CD4-positive, alpha-beta T cell (primary cell): ENCODE data around the gene PRSS36. TPM values are rescaled to one million over a fixed set of nuclear protein-coding genes. Genes with fewer than 3 reads are reported as not detected.
"Not testable (repeated sequence)": the region's sequence is repeated elsewhere in the genome, so short reads cannot be mapped to it uniquely, and the experiment has no call there.

Experiments used
- ATAC-seq: fragments of 200-7000 bp; cut with Tn5 transposase; one replicate; pipeline ENCODE4 v1.10.0; 2022; ENCODE audit warnings: mild to moderate bottlenecking; ENCODE audit not compliant: poor library complexity
- CTCF ChIA-PET: fragments of 350-600 bp; sonication (Branson Sonifier 250); formaldehyde crosslinking; loops from one replicate; lab custom pipeline; 2021; ENCODE audit warnings: antibody characterized with exemption, inconsistent platforms; lab: Charles Lee
- POLR2A ChIA-PET: fragments of 350-600 bp; sonication (Branson Sonifier 250); formaldehyde crosslinking; loops from one replicate; lab custom pipeline; 2021; ENCODE audit warnings: antibody characterized with exemption, inconsistent platforms; lab: Charles Lee
- DNase-seq, 14 experiments: peaks; one replicate each; pipeline ENCODE4 v3.0.0-alpha.2; 2013 to 2020; ENCODE audit warnings: mixed read lengths in 2 of 14
- H3K27ac ChIP-seq, 2 donors: one replicate each; pipeline versions ENCODE4 v1.5.1 to v1.7.0; 2013; ENCODE audit warnings: low read length in 2 of 2, low read depth in 1 of 2, mild to moderate bottlenecking in 1 of 2
- H3K27me3 ChIP-seq, 2 experiments: 1 replicate in 1 of 2; 2 replicates in 1 of 2; pipeline versions ENCODE4 v1.6.1 to v1.7.0; 2013; ENCODE audit warnings: low read length in 2 of 2, control low read depth in 1 of 2, mild to moderate bottlenecking in 1 of 2, moderate library complexity in 1 of 2; ENCODE audit not compliant: insufficient read depth in 2 of 2, control insufficient read depth in 1 of 2
- H3K36me3 ChIP-seq: one replicate; pipeline ENCODE4 v1.6.1; 2013; ENCODE audit warnings: low read length, control low read depth; ENCODE audit not compliant: insufficient read depth
- H3K4me1 ChIP-seq: one replicate; pipeline ENCODE4 v1.6.1; 2013; ENCODE audit warnings: low read length, control low read depth; ENCODE audit not compliant: insufficient read depth
- H3K4me3 ChIP-seq: one replicate; pipeline ENCODE4 v1.5.1; 2013; ENCODE audit warnings: mild to moderate bottlenecking, low read length, moderate library complexity
- H3K9me3 ChIP-seq, 2 experiments: 1 replicate in 1 of 2; 2 replicates in 1 of 2; pipeline versions ENCODE4 v1.6.1 to v1.7.0; 2013; ENCODE audit warnings: low read length in 2 of 2, mild to moderate bottlenecking in 2 of 2, control low read depth in 1 of 2, moderate library complexity in 1 of 2; ENCODE audit not compliant: control insufficient read depth in 1 of 2, insufficient read depth in 1 of 2
- H3K27ac Mint-ChIP-seq: one replicate; pipeline ENCODE4 v1.8.0; 2020; ENCODE audit warnings: mixed read lengths
- H3K27me3 Mint-ChIP-seq: one replicate; pipeline ENCODE4 v1.8.0; 2021; ENCODE audit warnings: mixed read lengths
- H3K36me3 Mint-ChIP-seq: one replicate; pipeline ENCODE4 v1.8.0; 2021; ENCODE audit warnings: low read depth, mixed read lengths
- H3K4me1 Mint-ChIP-seq: one replicate; pipeline ENCODE4 v1.8.0; 2021; ENCODE audit warnings: low read depth, mixed read lengths
- H3K4me3 Mint-ChIP-seq: one replicate; pipeline ENCODE4 v1.8.0; 2020; ENCODE audit warnings: mild to moderate bottlenecking, mixed read lengths
- H3K9me3 Mint-ChIP-seq: one replicate; pipeline ENCODE4 v1.8.0; 2020; ENCODE audit warnings: mixed read lengths
- intact Hi-C, 2 experiments: fragments of 100-400 bp; cut with DNase I in 1 of 2; cut with micrococcal nuclease in 1 of 2; formaldehyde crosslinking; loops; one replicate each; pipeline versions ENCODE4 v1.15.1 to v1.9.0; 2023 to 2025; cut with DNase I, micrococcal nuclease
- total RNA-seq, 174 experiments: library from RNA in 2 of 174; stranded (reverse) in 2 of 174; gene quantifications; one replicate each; pipeline ENCODE4 v1.2.3 and lab custom pipeline; 2021 to 2026
- TF ChIP-seq, protein P1 (sequence below): fragments of 200-600 bp; IDR thresholded peaks from one replicate; pipeline ENCODE4 v1.8.0; 2022; ENCODE audit warnings: antibody characterized with exemption, mild to moderate bottlenecking

PRSS36 gene
- total RNA-seq, 2 experiments from 2014 or later = 0.33 to 0.56 TPM

DNA sequence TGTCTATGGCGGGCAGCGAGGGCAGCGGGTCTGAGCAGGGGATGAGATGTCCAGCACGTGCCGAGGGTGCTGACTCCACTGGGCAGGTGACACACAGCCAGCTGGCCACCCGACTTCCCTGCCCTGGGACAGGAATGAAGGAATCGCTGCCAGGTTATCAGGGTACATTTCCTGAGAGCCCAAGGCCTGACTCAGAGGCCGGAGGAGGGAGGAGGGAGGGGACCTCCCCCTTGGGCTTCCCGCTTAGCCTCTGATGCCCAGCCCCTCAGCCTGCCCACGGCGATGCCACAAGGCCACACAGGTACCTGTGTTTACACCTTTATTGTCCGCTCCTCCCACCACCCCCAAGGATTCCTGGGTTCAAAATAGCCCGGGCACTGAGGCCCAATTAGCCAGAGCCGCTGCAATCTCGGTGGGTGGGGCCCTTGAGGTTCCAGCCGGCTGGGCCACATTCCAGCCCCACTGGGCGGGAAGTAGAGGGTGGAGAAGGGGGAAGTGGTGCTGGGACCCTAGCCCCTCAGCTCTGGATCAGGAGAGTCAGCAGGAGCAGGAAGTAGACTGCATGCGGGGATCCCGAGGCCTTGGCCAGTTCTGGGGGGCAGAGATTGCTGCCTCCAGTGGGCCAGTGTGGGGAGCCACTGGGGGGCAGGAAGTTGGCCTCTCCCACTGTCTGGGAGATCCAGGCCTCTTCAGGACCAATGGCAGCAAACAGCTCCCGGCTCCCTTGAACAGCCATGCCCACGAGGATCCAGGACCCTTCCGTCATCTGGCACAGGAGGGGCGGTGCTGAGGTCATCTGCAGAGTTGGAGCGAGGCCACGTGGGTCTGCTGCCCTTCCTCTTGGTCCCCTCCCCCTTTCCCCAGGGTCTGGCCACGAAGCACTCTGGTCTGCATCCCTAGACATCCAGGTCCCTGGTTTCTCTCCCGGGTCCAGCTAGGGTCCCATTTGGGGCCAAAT, 11.0 kb downstream of the PRSS36 start:
- no peak overlapping the region for H3K27ac Mint-ChIP-seq

DNA sequence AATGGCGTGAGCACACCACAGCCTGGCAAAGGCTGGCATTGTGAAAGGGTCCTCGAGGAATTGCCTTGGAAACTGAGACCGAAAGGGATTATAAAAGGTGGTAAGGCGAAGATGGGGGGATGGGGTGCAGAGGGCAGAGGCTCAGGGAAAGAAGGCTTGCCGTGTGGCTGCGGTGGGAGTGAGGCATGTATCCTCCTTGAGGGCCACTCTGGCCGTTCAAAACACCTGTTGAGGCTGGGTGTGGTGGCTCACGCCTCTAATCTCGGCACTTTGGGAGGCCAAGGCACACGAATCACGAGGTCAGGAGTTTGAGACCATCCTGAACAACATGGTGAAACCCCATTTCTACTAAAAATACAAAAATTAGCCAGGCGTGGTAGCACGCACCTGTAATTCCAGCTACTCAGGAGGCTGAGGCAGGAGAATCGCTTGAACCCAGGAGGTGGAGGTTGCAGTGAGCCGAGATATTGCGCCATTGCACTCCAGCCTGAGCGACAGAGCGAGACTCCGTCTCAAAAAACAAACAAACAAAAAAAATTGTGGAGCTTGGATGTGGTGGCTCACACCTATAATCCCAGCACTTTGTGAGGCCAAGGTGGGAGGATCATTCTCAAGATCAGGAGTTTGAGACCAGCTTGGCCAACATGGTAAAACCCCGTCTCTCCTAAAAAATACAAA, 12.9 kb downstream of the PRSS36 start:
- ATAC-seq, H3K4me3 Mint-ChIP-seq, H3K27me3 ChIP-seq, H3K27me3 Mint-ChIP-seq, H3K4me3 ChIP-seq, H3K9me3 Mint-ChIP-seq, H3K27ac Mint-ChIP-seq, H3K36me3 ChIP-seq, H3K4me1 ChIP-seq, H3K9me3 ChIP-seq, H3K4me1 Mint-ChIP-seq, H3K27ac ChIP-seq, intact Hi-C loops, CTCF ChIA-PET, DNase-seq: not testable (repeated sequence)
- peaks cover 19% of the 10 kb centered on the region for H3K36me3 Mint-ChIP-seq
- POLR2A ChIA-PET = interaction anchor here (2.1 to 3.0 kb wide), 2 partner anchors 19 to 43 kb away, joined by 8 to 11 read pairs; partner anchors contain the start of genes FUS and KAT8

More for the DNA sequence above, 11.0 kb downstream of the PRSS36 start:
- Histone ChIP-seq H3K9me3 (no peaks in the 10 kb centered on the region), H3K4me1 (peaks cover 21% of the 10 kb centered on the region), H3K27me3 (no peaks in the 10 kb centered on the region), H3K36me3 (no peaks in the 10 kb centered on the region), H3K27ac (no peak overlapping the region), H3K4me3 (no peak overlapping the region)
- intact Hi-C loops = no loop called here
- Mint-ChIP-seq H3K4me3 (no peak overlapping the region), H3K9me3 (no peaks in the 10 kb centered on the region), H3K4me1 (peaks cover 12% of the 10 kb centered on the region), H3K27me3 (no peaks in the 10 kb centered on the region), H3K36me3 (peaks cover 1% of the 10 kb centered on the region)
- POLR2A ChIA-PET = interaction anchor here (0.7 kb wide), 1 partner anchor 41 kb away, joined by 3 read pairs; the partner anchor contains the start of gene FUS
- ATAC-seq (no peak), DNase-seq (no peak)
- TF ChIP-seq, protein P1, sequence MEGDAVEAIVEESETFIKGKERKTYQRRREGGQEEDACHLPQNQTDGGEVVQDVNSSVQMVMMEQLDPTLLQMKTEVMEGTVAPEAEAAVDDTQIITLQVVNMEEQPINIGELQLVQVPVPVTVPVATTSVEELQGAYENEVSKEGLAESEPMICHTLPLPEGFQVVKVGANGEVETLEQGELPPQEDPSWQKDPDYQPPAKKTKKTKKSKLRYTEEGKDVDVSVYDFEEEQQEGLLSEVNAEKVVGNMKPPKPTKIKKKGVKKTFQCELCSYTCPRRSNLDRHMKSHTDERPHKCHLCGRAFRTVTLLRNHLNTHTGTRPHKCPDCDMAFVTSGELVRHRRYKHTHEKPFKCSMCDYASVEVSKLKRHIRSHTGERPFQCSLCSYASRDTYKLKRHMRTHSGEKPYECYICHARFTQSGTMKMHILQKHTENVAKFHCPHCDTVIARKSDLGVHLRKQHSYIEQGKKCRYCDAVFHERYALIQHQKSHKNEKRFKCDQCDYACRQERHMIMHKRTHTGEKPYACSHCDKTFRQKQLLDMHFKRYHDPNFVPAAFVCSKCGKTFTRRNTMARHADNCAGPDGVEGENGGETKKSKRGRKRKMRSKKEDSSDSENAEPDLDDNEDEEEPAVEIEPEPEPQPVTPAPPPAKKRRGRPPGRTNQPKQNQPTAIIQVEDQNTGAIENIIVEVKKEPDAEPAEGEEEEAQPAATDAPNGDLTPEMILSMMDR = no peak
- CTCF ChIA-PET = no interaction called here

DNA sequence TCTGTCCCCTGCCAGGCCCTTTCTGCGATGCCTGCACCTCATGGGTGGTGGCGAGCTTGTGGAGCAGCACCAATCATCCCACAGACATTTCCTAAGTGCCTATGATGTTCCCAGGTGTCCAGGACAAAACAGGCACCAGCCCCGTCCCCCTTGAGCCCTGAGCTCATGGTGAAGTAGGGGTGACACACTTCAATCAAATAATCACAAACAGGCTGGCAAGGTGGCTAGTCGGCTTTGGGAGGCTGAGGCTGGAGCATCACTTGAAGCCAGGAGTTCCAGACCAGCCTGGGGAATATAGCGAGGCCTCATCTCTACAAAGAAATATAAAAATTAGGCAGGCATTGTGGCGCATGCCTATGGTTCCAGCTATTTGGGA, 13.6 kb downstream of the PRSS36 start:
- ATAC-seq (no peak), DNase-seq (no peak)
- H3K27ac ChIP-seq = no peak overlapping the region
- H3K9me3 ChIP-seq = no peaks in the 10 kb centered on the region
- Mint-ChIP-seq H3K9me3 (no peaks in the 10 kb centered on the region), H3K36me3 (peaks cover 22% of the 10 kb centered on the region), H3K27me3 (no peaks in the 10 kb centered on the region), H3K27ac (no peak overlapping the region), H3K4me1 (no peaks in the 10 kb centered on the region), H3K4me3 (no peak overlapping the region)
- no peak overlapping the region for H3K4me3 ChIP-seq
- ChIA-PET CTCF (no interaction called here), POLR2A (interaction anchor here (1.6 to 3.0 kb wide), 3 partner anchors 19 to 62 kb away, joined by 4 to 11 read pairs (median 8); partner anchors contain the start of genes FUS, KAT8, ZNF646 and ZNF668)
- H3K4me1 ChIP-seq = peaks cover under 1% of the 10 kb centered on the region
- H3K27me3 ChIP-seq = no peaks in the 10 kb centered on the region
- TF ChIP-seq, protein P1 = no peak
- intact Hi-C loops = no loop called here
- H3K36me3 ChIP-seq = peaks cover 10% of the 10 kb centered on the region
